K562 (cell line): ENCODE results near the gene NKX1-2. TPM values are rescaled to one million over a fixed set of nuclear protein-coding genes. Genes with fewer than 3 reads are reported as not detected.

Experiments
- ADNP ChIP-seq: fragments of 200-800 bp; sonication (Bioruptor generic); IDR thresholded peaks from 2 replicates; pipeline ENCODE4 v1.6.1; 2016; ENCODE audit warnings: missing genetic modification characterization, missing compliant biosample characterization
- ARID3A ChIP-seq: IDR thresholded peaks from 2 replicates; pipeline ENCODE4 v1.6.1; 2012; ENCODE audit warnings: low read depth, low read length, improper control_type of control experiment, borderline replicate concordance
- BCLAF1 ChIP-seq, 2 experiments: fragments of 450-650 bp in 1 of 2; IDR thresholded peaks; 2 replicates each; pipeline ENCODE4 v1.6.1; 2011 to 2017; ENCODE audit warnings: low read depth in 2 of 2, antibody characterized with exemption in 1 of 2, borderline replicate concordance in 1 of 2, low read length in 1 of 2, mild to moderate bottlenecking in 1 of 2, mixed read lengths in 1 of 2; ENCODE audit not compliant: control insufficient read depth in 1 of 2
- E2F5 ChIP-seq: sonication (generic); formaldehyde crosslinking; IDR thresholded peaks from 2 replicates; pipeline ENCODE4 v1.8.0; 2022; ENCODE audit warnings: mild to moderate bottlenecking, missing genetic modification reagents
- E2F6 ChIP-seq, 2 experiments: IDR thresholded peaks; 2 replicates each; pipeline ENCODE4 v1.6.1; 2011; ENCODE audit warnings: borderline replicate concordance in 1 of 2, control low read depth in 1 of 2, low read depth in 1 of 2, low read length in 1 of 2, mild to moderate bottlenecking in 1 of 2, mixed read lengths in 1 of 2, moderate library complexity in 1 of 2; ENCODE audit not compliant: insufficient read depth in 1 of 2, insufficient read length in 1 of 2, poor library complexity in 1 of 2, severe bottlenecking in 1 of 2; ENCODE audit errors: extremely low read depth in 1 of 2
- GATAD2B ChIP-seq: fragments of 450-650 bp; IDR thresholded peaks from 2 replicates; pipeline ENCODE4 v1.6.1; 2017; ENCODE audit warnings: mild to moderate bottlenecking, borderline replicate concordance
- MAFF ChIP-seq: IDR thresholded peaks from 2 replicates; pipeline ENCODE4 v1.6.1; 2012; ENCODE audit warnings: low read length, improper control_type of control experiment
- MAFK ChIP-seq: IDR thresholded peaks from 2 replicates; pipeline ENCODE4 v1.6.1; 2011; ENCODE audit warnings: low read length, improper control_type of control experiment
- REST ChIP-seq, 2 experiments: fragments of 450-650 bp; formaldehyde crosslinking in 1 of 2; IDR thresholded peaks; 2 replicates each; pipeline versions ENCODE4 v1.4.0 to v1.6.1; 2014 to 2020; ENCODE audit warnings: mild to moderate bottlenecking in 2 of 2, borderline replicate concordance in 1 of 2, low read depth in 1 of 2
- TSC22D4 ChIP-seq: fragments of 450-650 bp; IDR thresholded peaks from 2 replicates; pipeline ENCODE4 v1.6.1; 2016; ENCODE audit warnings: missing genetic modification characterization, missing biosample characterization, control low read depth
- ZNF253 ChIP-seq: fragments of 250-450 bp; sonication (Bioruptor Pico); conservative IDR thresholded peaks from 2 replicates; pipeline ENCODE4 v1.6.1; 2021; ENCODE audit warnings: mild to moderate bottlenecking
- polyA plus RNA-seq, 8 experiments: library from polyadenylated mRNA; depleted of rRNA in 4 of 8; stranded (reverse) in 5 of 8; unstranded in 3 of 8; fragments of >200 nt; fragmentation: Nextera tagmentation in 2 of 8; fragmentation: Illumina TruSeq in 1 of 8; extraction: Ambion mirVana in 2 of 8; extraction: Trizol in 1 of 8; gene quantifications; 2 replicates each; pipeline versions ENCODE4 v1.2.1 to v1.2.3, GENCODE V29; 2011 to 2014; ENCODE audit warnings: inconsistent platforms in 1 of 8, missing spikeins in 1 of 8
- total RNA-seq, 7 experiments: library from RNA; depleted of rRNA in 6 of 7; stranded (reverse); fragments of >200 nt in 6 of 7; fragmentation: Illumina TruSeq in 2 of 7; extraction: Trizol in 2 of 7; gene quantifications; 2 replicates each; pipeline versions ENCODE4 v1.2.1 to v1.2.3, GENCODE V29; 2011 to 2021; ENCODE audit warnings: low replicate concordance in 1 of 7

NKX1-2 gene
- total and polyA plus RNA-seq, 9 of the 15 experiments (the other 6 are each of a cell fraction or from before 2014, with no cell fraction given), result not detected

GRCh38 chr10:124403548-124403947, 46.3 kb downstream of the NKX1-2 start (continued):
- TF ChIP-seq BCLAF1 (IDR thresholded peaks at IDR 0.05; ENCODE audit: borderline replicate concordance in 1 of 2, control insufficient read depth in 1 of 2, low read depth in 2 of 2, low read length in 1 of 2) (no peak), E2F5 (CRISPR knock-in tag) (no peak), ADNP (tag) (no peak), REST (IDR thresholded peaks at IDR 0.05; ENCODE audit: borderline replicate concordance) (peak; percentile 19; the same call in 1 of the 2 replicates), REST (CRISPR knock-in tag; IDR thresholded peaks at IDR 0.05; ENCODE audit: low read depth) (no peak), MAFK (peak; percentile 51), TSC22D4 (no peak), E2F6 (IDR thresholded peaks at IDR 0.05; ENCODE audit: borderline replicate concordance in 1 of 2, extremely low read depth in 1 of 2, insufficient read depth in 1 of 2, insufficient read length in 1 of 2, low read depth in 1 of 2, low read length in 1 of 2, poor library complexity in 1 of 2, severe bottlenecking in 1 of 2) (no peak), GATAD2B (no peak), ZNF253 (CRISPR knock-in tag) (no peak), MAFF (peak; percentile 46; the same call in 1 of the 2 replicates), ARID3A (peak; percentile 89; the same call in 1 of the 2 replicates)
